ENCODE results near the gene APC.

The APC gene

GRCh38 chr5:112734597-112734996 lies 3.1 kb upstream of the APC start:
- TF ChIP-seq, protein P1, sequence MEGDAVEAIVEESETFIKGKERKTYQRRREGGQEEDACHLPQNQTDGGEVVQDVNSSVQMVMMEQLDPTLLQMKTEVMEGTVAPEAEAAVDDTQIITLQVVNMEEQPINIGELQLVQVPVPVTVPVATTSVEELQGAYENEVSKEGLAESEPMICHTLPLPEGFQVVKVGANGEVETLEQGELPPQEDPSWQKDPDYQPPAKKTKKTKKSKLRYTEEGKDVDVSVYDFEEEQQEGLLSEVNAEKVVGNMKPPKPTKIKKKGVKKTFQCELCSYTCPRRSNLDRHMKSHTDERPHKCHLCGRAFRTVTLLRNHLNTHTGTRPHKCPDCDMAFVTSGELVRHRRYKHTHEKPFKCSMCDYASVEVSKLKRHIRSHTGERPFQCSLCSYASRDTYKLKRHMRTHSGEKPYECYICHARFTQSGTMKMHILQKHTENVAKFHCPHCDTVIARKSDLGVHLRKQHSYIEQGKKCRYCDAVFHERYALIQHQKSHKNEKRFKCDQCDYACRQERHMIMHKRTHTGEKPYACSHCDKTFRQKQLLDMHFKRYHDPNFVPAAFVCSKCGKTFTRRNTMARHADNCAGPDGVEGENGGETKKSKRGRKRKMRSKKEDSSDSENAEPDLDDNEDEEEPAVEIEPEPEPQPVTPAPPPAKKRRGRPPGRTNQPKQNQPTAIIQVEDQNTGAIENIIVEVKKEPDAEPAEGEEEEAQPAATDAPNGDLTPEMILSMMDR (IDR thresholded peaks at IDR 0.05): no peak
- H3K4me1 ChIP-seq: peaks cover 0 to 29% (median 3%) of the 10 kb centered on the region in 4 donors
- no peak for DNase-seq
- no peaks in the 10 kb centered on the region for H3K36me3 ChIP-seq
- H3K9me3 ChIP-seq: no peaks in the 10 kb centered on the region
- intact Hi-C loops (cut with DNase I; ENCODE audit: low total_unique reads): no loop called here
- H3K4me3 ChIP-seq: no peak overlapping the region
- H3K27ac ChIP-seq: no peak overlapping the region
- H3K27me3 ChIP-seq: no peaks in the 10 kb centered on the region

GRCh38 chr5:112735702-112736101 lies 2.0 kb upstream of the APC start:
- Histone ChIP-seq H3K9me3 (no peaks in the 10 kb centered on the region), H3K27me3 (no peaks in the 10 kb centered on the region), H3K4me3 (no peak overlapping the region), H3K4me1 (peaks cover 0 to 30% (median 3%) of the 10 kb centered on the region in 4 donors), H3K36me3 (no peaks in the 10 kb centered on the region), H3K27ac (no peak overlapping the region)
- TF ChIP-seq, protein P1 (IDR thresholded peaks at IDR 0.05): no peak
- DNase-seq: no peak
- intact Hi-C loops (cut with DNase I; ENCODE audit: low total_unique reads): no loop called here

DNA sequence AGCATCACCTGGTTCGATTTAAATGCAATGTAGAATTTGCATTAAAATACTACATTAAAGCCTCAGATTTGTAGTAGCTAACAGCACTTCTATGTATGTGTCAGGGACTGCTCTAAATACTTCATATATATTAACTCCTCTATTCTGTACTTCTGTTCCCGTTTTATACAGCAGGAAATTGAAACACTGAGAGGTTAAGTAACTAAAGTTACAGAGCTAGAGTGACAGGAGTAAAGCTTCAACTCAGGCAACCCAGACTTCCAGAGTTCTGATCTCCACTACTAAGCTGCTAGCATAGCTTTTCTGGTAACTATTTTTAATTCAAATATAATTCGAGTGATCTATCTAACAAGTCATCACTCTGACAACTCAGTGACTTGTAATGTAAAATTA lies 619 bp upstream of the APC start:
- H3K4me3 ChIP-seq: peak overlapping the region; percentile 68 to 76
- H3K4me1 ChIP-seq: peaks cover 0 to 38% (median 3%) of the 10 kb centered on the region in 4 donors
- H3K27me3 ChIP-seq: no peaks in the 10 kb centered on the region
- H3K9me3 ChIP-seq: no peaks in the 10 kb centered on the region
- peak overlapping the region; percentile 62 to 72 for H3K27ac ChIP-seq
- no peaks in the 10 kb centered on the region for H3K36me3 ChIP-seq
- TF ChIP-seq, protein P1 (IDR thresholded peaks at IDR 0.05): no peak
- DNase-seq: no peak
- intact Hi-C loops (cut with DNase I; ENCODE audit: low total_unique reads): no loop called here

GRCh38 chr5:112738191-112738560 lies 491 bp downstream of the APC start:
- Histone ChIP-seq H3K4me1 (peaks cover 0 to 38% (median 3%) of the 10 kb centered on the region in 4 donors), H3K27me3 (no peaks in the 10 kb centered on the region), H3K36me3 (no peaks in the 10 kb centered on the region), H3K4me3 (peak overlapping the region; percentile 68 to 76), H3K9me3 (no peaks in the 10 kb centered on the region), H3K27ac (peak overlapping the region; percentile 62 to 72)
- intact Hi-C loops (cut with DNase I; ENCODE audit: low total_unique reads): no loop called here
- no peak for DNase-seq
- TF ChIP-seq, protein P1 (IDR thresholded peaks at IDR 0.05): no peak

GRCh38 chr5:112742424-112742823 lies 4.7 kb downstream of the APC start:
- Histone ChIP-seq H3K36me3 (no peaks in the 10 kb centered on the region), H3K27me3 (no peaks in the 10 kb centered on the region), H3K9me3 (no peaks in the 10 kb centered on the region), H3K4me1 (peaks cover 0 to 24% (median 3%) of the 10 kb centered on the region in 4 donors), H3K4me3 (no peak overlapping the region), H3K27ac (no peak overlapping the region)
- intact Hi-C loops (cut with DNase I; ENCODE audit: low total_unique reads): no loop called here
- DNase-seq: no peak
- TF ChIP-seq, protein P1 (IDR thresholded peaks at IDR 0.05): no peak

DNA sequence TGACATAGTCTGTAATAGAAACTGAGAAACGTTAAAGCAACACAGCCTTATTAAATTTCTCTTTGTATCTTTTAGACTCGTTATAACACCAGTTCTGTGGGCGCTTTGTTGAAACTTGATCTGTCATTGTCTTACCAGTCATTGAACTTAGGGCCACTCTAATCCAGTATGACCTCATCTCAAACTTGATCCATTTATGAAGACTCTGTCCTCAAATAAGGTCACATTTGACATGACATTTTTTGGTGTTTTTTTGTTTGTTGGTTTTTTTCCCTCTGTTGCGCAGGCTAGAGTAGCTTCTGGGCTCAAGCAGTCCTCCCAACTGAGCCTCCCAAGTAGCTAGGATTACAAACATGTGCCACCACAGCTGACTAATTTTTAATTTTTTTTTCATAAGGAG lies 5.9 kb downstream of the APC start:
- intact Hi-C loops (cut with DNase I; ENCODE audit: low total_unique reads): no loop called here
- no peak overlapping the region for H3K27ac ChIP-seq

More for the DNA sequence above, 5.9 kb downstream of the APC start:
- Histone ChIP-seq H3K9me3 (no peaks in the 10 kb centered on the region), H3K4me1 (peaks cover 0 to 16% (median under 1%) of the 10 kb centered on the region in 4 donors), H3K36me3 (no peaks in the 10 kb centered on the region), H3K4me3 (no peak overlapping the region), H3K27me3 (no peaks in the 10 kb centered on the region)
- TF ChIP-seq, protein P1 (IDR thresholded peaks at IDR 0.05): no peak
- no peak for DNase-seq

Measured in tibial artery (tissue), 4 donors.